ENCODE results near the gene DOCK11.

Gene DOCK11

GRCh38 chrX:118498351-118498750 is 2.7 kb downstream of the DOCK11 start:
- Histone ChIP-seq H3K9me3 (ENCODE audit: insufficient read depth, low read length, severe bottlenecking) (no peaks in the 10 kb centered on the region), H3K9ac (ENCODE audit: low read depth, low read length) (no peak overlapping the region), H3K36me3 (ENCODE audit: insufficient read depth, low read length) (no peaks in the 10 kb centered on the region), H3K27ac (ENCODE audit: low read length) (no peak overlapping the region), H3K27me3 (ENCODE audit: insufficient read depth, low read length, poor library complexity) (no peaks in the 10 kb centered on the region), H3K4me1 (ENCODE audit: insufficient read depth, low read length) (peaks cover 40% of the 10 kb centered on the region), H3K79me2 (ENCODE audit: insufficient read depth, low read length) (peaks cover 70% of the 10 kb centered on the region), H3K4me2 (ENCODE audit: insufficient read depth, low read length) (peak overlapping the region; percentile 90; the same call in 1 of the 2 replicates), H2AFZ (ENCODE audit: low read depth, low read length) (no peak overlapping the region), H3K4me3 (ENCODE audit: low read depth in 1 of 2, low read length in 2 of 2) (no peak overlapping the region), H4K20me1 (ENCODE audit: insufficient read depth, low read length) (peaks cover 9% of the 10 kb centered on the region; the same call in 1 of the 2 replicates)
- TF ChIP-seq EZH2 (IDR thresholded peaks at IDR 0.05; ENCODE audit: borderline replicate concordance, low read depth, low read length, severe bottlenecking) (no peak), CTCF (IDR thresholded peaks at IDR 0.05; ENCODE audit: borderline replicate concordance, extremely low read depth, low read length, poor library complexity, severe bottlenecking) (no peak)
- ATAC-seq (ENCODE audit: insufficient read depth, low read depth) (no peak), DNase-seq (no peak)

GRCh38 chrX:118498755-118499154 is 3.1 kb downstream of the DOCK11 start:
- Histone ChIP-seq H3K36me3 (ENCODE audit: insufficient read depth, low read length) (no peaks in the 10 kb centered on the region), H3K9me3 (ENCODE audit: insufficient read depth, low read length, severe bottlenecking) (no peaks in the 10 kb centered on the region), H2AFZ (ENCODE audit: low read depth, low read length) (no peak overlapping the region), H3K27me3 (ENCODE audit: insufficient read depth, low read length, poor library complexity) (no peaks in the 10 kb centered on the region), H3K4me2 (ENCODE audit: insufficient read depth, low read length) (no peak overlapping the region), H3K4me1 (ENCODE audit: insufficient read depth, low read length) (peaks cover 44% of the 10 kb centered on the region), H3K9ac (ENCODE audit: low read depth, low read length) (no peak overlapping the region), H3K79me2 (ENCODE audit: insufficient read depth, low read length) (peaks cover 74% of the 10 kb centered on the region), H3K27ac (ENCODE audit: low read length) (no peak overlapping the region), H4K20me1 (ENCODE audit: insufficient read depth, low read length) (peaks cover 9% of the 10 kb centered on the region; the same call in 1 of the 2 replicates), H3K4me3 (ENCODE audit: low read depth in 1 of 2, low read length in 2 of 2) (no peak overlapping the region)
- DNase-seq = no peak
- TF ChIP-seq EZH2 (IDR thresholded peaks at IDR 0.05; ENCODE audit: borderline replicate concordance, low read depth, low read length, severe bottlenecking) (no peak), CTCF (IDR thresholded peaks at IDR 0.05; ENCODE audit: borderline replicate concordance, extremely low read depth, low read length, poor library complexity, severe bottlenecking) (no peak)
- no peak for ATAC-seq (ENCODE audit: insufficient read depth, low read depth)

- no peak overlapping the region for H3K4me3 ChIP-seq (ENCODE audit: low read depth in 1 of 2, low read length in 2 of 2)
Observed at GRCh38 chrX:118499295-118499694, 3.7 kb downstream of the DOCK11 start.

More at GRCh38 chrX:118499295-118499694, 3.7 kb downstream of the DOCK11 start:
- Histone ChIP-seq H3K79me2 (ENCODE audit: insufficient read depth, low read length) (peaks cover 79% of the 10 kb centered on the region), H4K20me1 (ENCODE audit: insufficient read depth, low read length) (peaks cover 9% of the 10 kb centered on the region; the same call in 1 of the 2 replicates), H3K27ac (ENCODE audit: low read length) (no peak overlapping the region), H3K4me1 (ENCODE audit: insufficient read depth, low read length) (peaks cover 43% of the 10 kb centered on the region), H3K27me3 (ENCODE audit: insufficient read depth, low read length, poor library complexity) (no peaks in the 10 kb centered on the region), H2AFZ (ENCODE audit: low read depth, low read length) (no peak overlapping the region), H3K9ac (ENCODE audit: low read depth, low read length) (no peak overlapping the region), H3K9me3 (ENCODE audit: insufficient read depth, low read length, severe bottlenecking) (no peaks in the 10 kb centered on the region), H3K4me2 (ENCODE audit: insufficient read depth, low read length) (no peak overlapping the region), H3K36me3 (ENCODE audit: insufficient read depth, low read length) (no peaks in the 10 kb centered on the region)
- DNase-seq (no peak), ATAC-seq (ENCODE audit: insufficient read depth, low read depth) (no peak)
- TF ChIP-seq EZH2 (IDR thresholded peaks at IDR 0.05; ENCODE audit: borderline replicate concordance, low read depth, low read length, severe bottlenecking) (no peak), CTCF (IDR thresholded peaks at IDR 0.05; ENCODE audit: borderline replicate concordance, extremely low read depth, low read length, poor library complexity, severe bottlenecking) (no peak)

All from DND-41 (cell line).